Neural progenitor cell (in vitro differentiated cells): ENCODE measurements around the gene DNM2. TPM values are rescaled to one million over a fixed set of nuclear protein-coding genes. Genes with fewer than 3 reads are reported as not detected.
A peak's percentile ranks its signal among the peaks of the same experiment; 100 is the strongest.

Experiments
- DNase-seq: peaks from one replicate; pipeline ENCODE4 v3.0.0-alpha.2; 2016; ENCODE audit warnings: low spot score
- H2AFZ ChIP-seq: fragments of 200-600 bp; sonication (generic); replicated peaks from 2 replicates; pipeline ENCODE4 v1.6.1; 2016; ENCODE audit warnings: antibody characterized with exemption
- H3F3A ChIP-seq: fragments of 200-600 bp; sonication (generic); 2 replicates; pipeline ENCODE4 v1.6.1; 2016; ENCODE audit warnings: antibody characterized with exemption, low read depth
- H3K27ac ChIP-seq: fragments of 200-600 bp; sonication (generic); 2 replicates; pipeline ENCODE4 v1.5.1; 2016; ENCODE audit warnings: mild to moderate bottlenecking
- H3K27me3 ChIP-seq: fragments of 200-600 bp; sonication (generic); 2 replicates; pipeline ENCODE4 v1.6.1; 2016; ENCODE audit warnings: mild to moderate bottlenecking, moderate library complexity
- H3K36me3 ChIP-seq: fragments of 200-600 bp; sonication (generic); 2 replicates; pipeline ENCODE4 v1.5.1; 2016
- H3K4me1 ChIP-seq: fragments of 200-600 bp; sonication (generic); 2 replicates; pipeline ENCODE4 v1.6.1; 2016; ENCODE audit warnings: mixed run types
- H3K4me2 ChIP-seq: fragments of 200-600 bp; sonication (generic); 2 replicates; pipeline ENCODE4 v1.6.1; 2016
- H3K4me3 ChIP-seq: fragments of 200-600 bp; sonication (generic); 2 replicates; pipeline ENCODE4 v1.5.1; 2016
- H3K79me2 ChIP-seq: fragments of 200-600 bp; sonication (generic); 2 replicates; pipeline ENCODE4 v1.6.1; 2016; ENCODE audit warnings: low read depth
- H3K9ac ChIP-seq: fragments of 200-600 bp; sonication (generic); 2 replicates; pipeline ENCODE4 v1.6.1; 2016
- H3K9me3 ChIP-seq: fragments of 200-600 bp; sonication (generic); 2 replicates; pipeline ENCODE4 v1.5.1; 2016; ENCODE audit warnings: low read depth
- H4K20me1 ChIP-seq: fragments of 200-600 bp; sonication (generic); 2 replicates; pipeline ENCODE4 v1.6.1; 2016; ENCODE audit warnings: low read depth
- H3K27ac Mint-ChIP-seq: 3 replicates; pipeline ENCODE4 v1.8.0; 2021; ENCODE audit warnings: mixed read lengths
- H3K27me3 Mint-ChIP-seq: 2 replicates; pipeline ENCODE4 v1.8.0; 2022; ENCODE audit warnings: low read depth, mild to moderate bottlenecking, inconsistent platforms, moderate library complexity, mixed read lengths; ENCODE audit not compliant: insufficient read depth
- H3K36me3 Mint-ChIP-seq: 3 replicates; pipeline ENCODE4 v1.8.0; 2021; ENCODE audit warnings: mixed read lengths
- H3K4me1 Mint-ChIP-seq: 3 replicates; pipeline ENCODE4 v1.8.0; 2021; ENCODE audit warnings: mixed read lengths
- H3K4me3 Mint-ChIP-seq: 3 replicates; pipeline ENCODE4 v1.8.0; 2021; ENCODE audit warnings: mild to moderate bottlenecking, moderate library complexity, mixed read lengths
- H3K9me3 Mint-ChIP-seq: 3 replicates; pipeline ENCODE4 v1.8.0; 2020; ENCODE audit warnings: mixed read lengths
- EZH2 ChIP-seq: fragments of 200-600 bp; sonication (generic); IDR thresholded peaks from 2 replicates; pipeline ENCODE4 v1.6.1; 2017; ENCODE audit warnings: antibody characterized with exemption, mild to moderate bottlenecking, moderate library complexity
- EZH2phosphoT487 ChIP-seq: fragments of 200-600 bp; sonication (generic); IDR thresholded peaks from 2 replicates; pipeline ENCODE4 v1.6.1; 2017; ENCODE audit warnings: antibody characterized with exemption
- total RNA-seq: library from RNA; depleted of rRNA; stranded (reverse); fragments of >200 nt; gene quantifications from 2 replicates; pipeline ENCODE4 v1.2.3, GENCODE V29; 2015; ENCODE audit warnings: low replicate concordance
- TF ChIP-seq, protein P1 (sequence below): fragments of 200-600 bp; sonication (generic); IDR thresholded peaks from 2 replicates; pipeline ENCODE4 v1.5.1; 2017; ENCODE audit warnings: antibody characterized with exemption, mild to moderate bottlenecking

The DNM2 gene
- total RNA-seq, 1 donor from 2014 or later, result 49.9 TPM

DNA sequence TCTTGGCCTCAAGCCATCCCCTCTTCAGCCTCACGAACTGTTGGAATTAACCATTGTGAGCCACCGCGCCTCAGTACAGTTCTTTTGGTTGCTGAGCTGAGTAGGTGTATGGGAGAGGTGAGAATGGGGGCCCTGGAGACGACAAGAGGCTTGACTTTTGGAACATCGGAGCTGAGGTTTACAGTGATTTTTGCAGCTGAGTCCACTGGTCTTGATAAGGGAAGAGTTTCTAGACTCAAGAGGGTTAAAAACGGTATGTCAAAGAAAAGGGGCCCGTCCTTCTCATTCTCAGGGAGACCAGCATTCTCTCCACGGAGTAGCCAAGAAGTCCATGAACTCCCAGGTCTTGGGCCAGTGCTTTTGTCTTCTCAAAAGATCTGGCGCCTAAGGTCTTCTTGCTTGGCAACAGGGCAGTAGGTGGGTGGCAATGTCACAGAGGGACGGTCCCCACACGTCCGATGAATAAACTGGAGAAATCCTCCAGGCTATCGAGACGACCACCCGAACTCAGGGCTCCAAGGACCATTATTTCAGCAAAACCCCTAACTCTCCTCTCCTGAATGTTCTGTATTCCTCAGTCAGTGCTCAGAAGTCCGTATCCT is 23.1 kb upstream of the DNM2 start:
- no peaks in the 10 kb centered on the region for H3K4me1 ChIP-seq
- H3K79me2 ChIP-seq, result no peaks in the 10 kb centered on the region
- peaks cover 1% of the 10 kb centered on the region for H3K36me3 ChIP-seq
- no peaks in the 10 kb centered on the region for H3K9me3 ChIP-seq
- peak overlapping the region; percentile 35 for H3K4me3 ChIP-seq
- H3F3A ChIP-seq, result peaks cover 62% of the 10 kb centered on the region
- TF ChIP-seq EZH2phosphoT487 (no peak), EZH2 (no peak)
- TF ChIP-seq, protein P1, sequence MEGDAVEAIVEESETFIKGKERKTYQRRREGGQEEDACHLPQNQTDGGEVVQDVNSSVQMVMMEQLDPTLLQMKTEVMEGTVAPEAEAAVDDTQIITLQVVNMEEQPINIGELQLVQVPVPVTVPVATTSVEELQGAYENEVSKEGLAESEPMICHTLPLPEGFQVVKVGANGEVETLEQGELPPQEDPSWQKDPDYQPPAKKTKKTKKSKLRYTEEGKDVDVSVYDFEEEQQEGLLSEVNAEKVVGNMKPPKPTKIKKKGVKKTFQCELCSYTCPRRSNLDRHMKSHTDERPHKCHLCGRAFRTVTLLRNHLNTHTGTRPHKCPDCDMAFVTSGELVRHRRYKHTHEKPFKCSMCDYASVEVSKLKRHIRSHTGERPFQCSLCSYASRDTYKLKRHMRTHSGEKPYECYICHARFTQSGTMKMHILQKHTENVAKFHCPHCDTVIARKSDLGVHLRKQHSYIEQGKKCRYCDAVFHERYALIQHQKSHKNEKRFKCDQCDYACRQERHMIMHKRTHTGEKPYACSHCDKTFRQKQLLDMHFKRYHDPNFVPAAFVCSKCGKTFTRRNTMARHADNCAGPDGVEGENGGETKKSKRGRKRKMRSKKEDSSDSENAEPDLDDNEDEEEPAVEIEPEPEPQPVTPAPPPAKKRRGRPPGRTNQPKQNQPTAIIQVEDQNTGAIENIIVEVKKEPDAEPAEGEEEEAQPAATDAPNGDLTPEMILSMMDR, result no peak
- Mint-ChIP-seq H3K4me1 (peaks cover 21% of the 10 kb centered on the region), H3K27me3 (peaks cover 14% of the 10 kb centered on the region), H3K4me3 (peak overlapping the region; percentile 78), H3K36me3 (peaks cover 21% of the 10 kb centered on the region), H3K27ac (peak overlapping the region; percentile 30), H3K9me3 (no peaks in the 10 kb centered on the region)
- peak overlapping the region; percentile 73 for H3K4me2 ChIP-seq
- H3K27ac ChIP-seq, result peak overlapping the region; percentile 58
- no peak overlapping the region for H2AFZ ChIP-seq
- no peaks in the 10 kb centered on the region for H3K27me3 ChIP-seq
- peaks cover 64% of the 10 kb centered on the region for H4K20me1 ChIP-seq
- DNase-seq, result no peak
- H3K9ac ChIP-seq, result no peak overlapping the region

DNA sequence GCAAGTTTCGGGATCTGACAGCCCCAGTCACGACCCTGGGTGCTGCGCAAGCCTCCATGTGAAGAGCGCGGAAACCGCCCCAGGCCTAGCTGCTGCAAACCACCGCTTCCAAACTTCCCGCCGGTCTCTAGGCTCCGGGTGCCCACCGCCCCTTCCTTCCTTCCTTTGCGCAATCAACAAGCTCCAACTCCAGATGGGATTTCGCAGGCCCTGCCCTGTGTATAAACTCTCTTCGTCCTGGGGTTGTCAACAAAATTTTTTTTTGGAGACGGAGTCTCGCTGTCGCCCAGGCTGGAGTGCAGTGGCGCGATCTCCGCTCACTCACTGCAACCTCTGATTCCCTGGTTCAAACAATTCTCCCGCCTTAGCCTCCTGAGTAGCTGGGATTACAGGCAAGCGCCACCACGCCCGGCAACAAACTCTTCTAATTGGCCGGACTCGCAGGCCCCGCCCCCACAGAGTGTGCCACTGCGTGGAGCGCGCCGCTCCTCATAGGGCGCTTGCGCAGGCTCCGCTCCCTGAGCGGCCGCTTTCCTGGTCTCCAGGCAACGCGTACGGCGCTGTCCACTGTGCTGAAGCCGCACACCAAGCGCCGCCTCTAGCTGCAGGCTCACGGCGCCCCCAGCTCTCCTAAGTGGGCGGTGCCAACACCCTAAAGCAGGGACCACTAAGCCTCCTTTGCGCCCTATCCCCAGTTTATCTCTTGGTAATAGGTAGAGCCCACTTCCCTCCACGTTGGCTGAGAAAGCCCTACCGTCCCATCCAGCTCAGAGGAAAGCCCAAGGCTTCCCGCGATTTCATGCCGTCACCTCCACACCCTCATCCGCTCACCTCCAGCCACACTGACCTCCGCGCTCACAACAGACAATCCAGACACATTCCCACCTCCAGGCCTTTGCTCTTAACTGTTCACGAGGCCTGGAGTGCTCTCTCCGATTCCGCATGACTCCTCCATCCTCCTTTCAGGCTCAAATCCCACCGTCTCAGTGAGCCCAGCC is 22.2 kb upstream of the DNM2 start:
- Histone ChIP-seq H3K79me2 (no peaks in the 10 kb centered on the region), H4K20me1 (peaks cover 55% of the 10 kb centered on the region), H2AFZ (no peak overlapping the region), H3K27ac (peak overlapping the region; percentile 47), H3K4me2 (peak overlapping the region; percentile 73), H3F3A (peaks cover 53% of the 10 kb centered on the region), H3K4me1 (no peaks in the 10 kb centered on the region), H3K9me3 (no peaks in the 10 kb centered on the region), H3K36me3 (no peaks in the 10 kb centered on the region), H3K9ac (no peak overlapping the region), H3K4me3 (peak overlapping the region; percentile 35), H3K27me3 (no peaks in the 10 kb centered on the region)
- no peak overlapping the region for H3K27ac Mint-ChIP-seq
- TF ChIP-seq EZH2phosphoT487, result no peak
- TF ChIP-seq, protein P1, result peak; percentile 3
- peaks cover 21% of the 10 kb centered on the region for H3K4me1 Mint-ChIP-seq
- DNase-seq, result peak; percentile 100
- H3K27me3 Mint-ChIP-seq, result peaks cover 12% of the 10 kb centered on the region
- H3K4me3 Mint-ChIP-seq, result peak overlapping the region; percentile 78
- H3K9me3 Mint-ChIP-seq, result no peaks in the 10 kb centered on the region
- H3K36me3 Mint-ChIP-seq, result peaks cover 14% of the 10 kb centered on the region

DNA sequence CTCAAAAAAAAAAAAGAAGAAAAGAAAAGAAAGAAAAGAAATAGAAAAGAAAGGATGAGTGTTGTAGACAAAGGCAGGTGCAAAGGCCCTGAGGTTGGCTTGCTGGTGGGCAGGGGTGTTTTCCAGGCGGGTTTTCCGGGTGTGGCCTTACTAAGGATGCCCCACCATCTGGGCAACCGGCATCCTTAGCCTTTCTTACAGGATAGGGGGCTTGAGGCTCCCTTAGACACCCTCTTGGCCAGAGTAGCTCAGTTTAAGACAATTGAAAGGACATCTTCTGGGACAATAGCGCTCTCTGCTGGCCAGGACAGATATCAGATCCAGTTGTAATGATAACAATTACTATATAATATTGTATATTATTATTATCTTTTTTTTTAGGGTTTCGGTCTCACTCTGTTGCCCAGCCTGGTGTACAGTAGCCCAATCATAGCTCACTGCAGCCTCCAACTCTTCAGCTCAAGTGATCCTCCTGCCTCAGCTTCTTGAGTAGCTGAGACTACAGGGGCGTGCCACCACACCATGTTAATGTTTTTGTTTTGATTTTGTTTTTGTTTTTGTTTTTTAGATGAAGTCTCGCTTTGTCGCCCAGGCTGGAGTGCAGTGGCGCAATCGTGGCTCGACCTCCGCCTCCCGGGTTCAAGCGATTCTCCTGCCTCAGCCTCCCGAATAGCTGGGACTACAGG is 18.1 kb upstream of the DNM2 start:
- Mint-ChIP-seq H3K27ac (no peak overlapping the region), H3K27me3 (peaks cover 7% of the 10 kb centered on the region), H3K4me1 (peaks cover 22% of the 10 kb centered on the region), H3K36me3 (no peaks in the 10 kb centered on the region), H3K9me3 (no peaks in the 10 kb centered on the region), H3K4me3 (no peak overlapping the region)
- Histone ChIP-seq H3K9ac (no peak overlapping the region), H3K27me3 (no peaks in the 10 kb centered on the region), H3K4me2 (no peak overlapping the region), H2AFZ (no peak overlapping the region), H3K79me2 (peaks cover 3% of the 10 kb centered on the region), H3K36me3 (no peaks in the 10 kb centered on the region), H3F3A (peaks cover 26% of the 10 kb centered on the region), H3K9me3 (no peaks in the 10 kb centered on the region), H3K27ac (no peak overlapping the region), H3K4me3 (no peak overlapping the region), H4K20me1 (peaks cover 15% of the 10 kb centered on the region), H3K4me1 (no peaks in the 10 kb centered on the region)
- peak; percentile 70 for DNase-seq
- no peak for TF ChIP-seq EZH2
- TF ChIP-seq EZH2phosphoT487, result no peak
- TF ChIP-seq, protein P1, result peak; percentile 69
